Fibroblast of skin of right quadriceps (primary cell): ENCODE results near the gene ACOT8.
"Not testable (repeated sequence)": the region's sequence is repeated elsewhere in the genome, so short reads cannot be mapped to it uniquely, and the experiment has no call there.

ENCODE experiments used
- DNase-seq: peaks from one replicate; pipeline ENCODE4 v3.0.0-alpha.2; 2013

Gene ACOT8

DNA sequence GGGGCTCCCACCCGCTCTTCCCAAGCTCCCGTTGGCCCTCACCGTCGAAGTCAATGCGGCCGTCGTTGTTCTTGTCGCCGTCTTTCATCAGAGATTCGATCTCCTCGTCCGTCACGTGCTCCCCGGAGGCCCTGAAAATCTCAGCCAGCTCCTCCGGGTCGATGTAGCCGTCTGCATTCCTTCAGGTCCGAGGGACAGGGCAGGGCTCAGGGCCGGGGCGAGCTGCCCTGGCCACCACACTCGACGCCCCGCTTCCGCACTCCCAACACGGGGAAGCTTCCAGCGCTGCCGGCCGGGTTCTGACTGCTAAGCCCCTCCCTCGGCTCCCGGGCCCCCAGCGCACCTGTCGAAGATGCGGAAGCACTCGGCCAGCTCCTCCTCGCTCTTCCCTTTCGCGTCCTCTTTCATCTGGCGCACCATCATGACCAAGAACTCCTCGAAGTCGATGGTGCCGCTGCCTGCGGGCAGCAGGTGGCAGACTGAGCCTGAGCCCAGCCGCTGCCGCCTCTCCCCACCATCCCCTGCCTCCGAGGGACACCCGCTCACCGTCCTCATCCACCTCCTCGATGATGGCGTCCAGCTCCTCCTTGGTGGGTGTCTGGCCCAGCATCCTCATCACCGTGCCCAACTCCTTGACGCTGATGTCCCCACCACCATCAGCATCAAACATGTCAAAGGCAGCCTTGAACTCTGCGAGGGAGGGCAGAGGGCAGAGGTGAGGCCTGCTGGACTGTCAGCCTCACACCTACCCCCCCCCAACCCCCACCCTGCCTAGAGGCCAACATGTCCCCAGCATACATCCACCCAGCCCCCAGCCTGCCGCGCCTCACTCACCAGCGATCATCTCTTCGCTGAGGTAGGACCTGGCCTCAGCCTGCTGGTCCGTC is 33.0 kb downstream of the ACOT8 start:
- peak; percentile 42 for DNase-seq

DNA sequence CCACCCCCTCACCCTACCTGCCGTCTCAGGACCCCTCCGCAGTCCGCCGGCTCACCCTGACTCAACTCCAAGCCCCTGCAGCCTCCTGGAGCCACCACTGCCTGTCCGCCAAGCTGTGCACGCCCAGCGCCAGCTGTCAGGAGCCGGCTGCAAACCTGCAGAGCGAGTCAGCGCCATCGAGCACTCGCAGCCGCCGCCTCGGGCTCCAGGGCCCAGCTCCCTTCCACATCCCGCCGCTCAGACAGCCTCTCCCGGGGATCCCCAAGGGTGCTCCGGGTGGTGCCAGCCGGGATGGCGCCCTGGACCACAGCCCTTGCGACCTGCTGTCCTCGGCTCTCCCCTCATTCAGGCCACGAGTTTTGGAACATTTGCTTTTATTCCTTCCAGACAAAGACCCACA is 34.3 kb downstream of the ACOT8 start:
- no peak for DNase-seq

DNA sequence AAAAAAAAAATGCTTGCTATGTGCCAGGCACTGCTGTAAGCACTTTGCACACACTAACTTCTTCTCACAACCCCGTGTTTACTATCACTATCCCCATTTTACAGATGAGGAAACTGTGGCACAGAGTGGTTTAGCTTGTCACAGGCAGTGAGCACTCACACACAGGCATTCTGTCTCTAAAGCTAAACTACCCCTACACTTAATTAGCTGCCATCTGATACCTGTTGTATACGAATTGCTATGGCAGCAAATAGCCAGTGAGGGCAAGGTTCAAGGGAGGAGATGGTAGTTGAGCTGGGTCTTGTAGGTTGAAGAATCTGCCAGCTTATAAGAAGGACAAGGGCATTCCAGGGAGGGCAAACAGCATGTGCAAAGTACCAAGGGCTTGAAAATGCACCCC is 35.2 kb downstream of the ACOT8 start:
- no peak for DNase-seq

DNA sequence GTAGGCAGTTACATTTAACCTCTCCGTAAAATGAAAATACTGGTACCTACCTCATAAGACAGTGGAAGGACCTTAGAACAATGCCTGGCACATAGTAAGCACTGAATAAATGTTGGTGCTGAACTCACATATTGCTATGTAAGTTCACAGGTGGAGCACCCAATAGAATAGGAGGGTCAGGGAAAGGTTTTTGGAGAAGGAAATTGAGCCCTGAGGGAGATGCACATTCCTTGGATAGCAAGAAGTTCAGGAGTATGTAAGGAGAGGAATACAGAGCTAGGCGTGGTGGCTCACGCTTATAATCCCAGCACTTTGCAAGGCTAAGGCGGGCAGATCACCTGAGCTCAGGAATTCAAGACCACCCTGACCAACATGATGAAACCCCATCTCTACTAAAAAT is 37.7 kb downstream of the ACOT8 start:
- DNase-seq: no peak

DNA sequence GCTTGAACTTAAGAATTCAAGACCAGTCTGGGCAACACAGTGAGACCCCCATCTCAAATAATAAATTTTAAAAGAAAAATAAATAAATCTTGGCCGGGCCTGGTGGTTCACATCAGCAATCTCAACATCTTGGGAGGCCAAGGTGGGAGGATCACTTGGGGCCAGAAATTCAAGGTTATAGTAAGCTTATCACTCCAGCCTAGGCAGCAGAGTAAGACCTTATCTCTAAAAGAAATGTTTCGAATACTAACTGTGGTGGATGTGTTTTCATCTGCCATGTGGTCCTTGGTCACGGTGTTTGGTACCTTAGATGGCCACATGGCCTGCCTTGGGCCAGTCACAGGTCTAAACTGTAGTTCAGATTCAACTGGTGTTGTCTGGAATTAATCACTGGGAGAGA is 39.0 kb downstream of the ACOT8 start:
- DNase-seq: no peak

DNA sequence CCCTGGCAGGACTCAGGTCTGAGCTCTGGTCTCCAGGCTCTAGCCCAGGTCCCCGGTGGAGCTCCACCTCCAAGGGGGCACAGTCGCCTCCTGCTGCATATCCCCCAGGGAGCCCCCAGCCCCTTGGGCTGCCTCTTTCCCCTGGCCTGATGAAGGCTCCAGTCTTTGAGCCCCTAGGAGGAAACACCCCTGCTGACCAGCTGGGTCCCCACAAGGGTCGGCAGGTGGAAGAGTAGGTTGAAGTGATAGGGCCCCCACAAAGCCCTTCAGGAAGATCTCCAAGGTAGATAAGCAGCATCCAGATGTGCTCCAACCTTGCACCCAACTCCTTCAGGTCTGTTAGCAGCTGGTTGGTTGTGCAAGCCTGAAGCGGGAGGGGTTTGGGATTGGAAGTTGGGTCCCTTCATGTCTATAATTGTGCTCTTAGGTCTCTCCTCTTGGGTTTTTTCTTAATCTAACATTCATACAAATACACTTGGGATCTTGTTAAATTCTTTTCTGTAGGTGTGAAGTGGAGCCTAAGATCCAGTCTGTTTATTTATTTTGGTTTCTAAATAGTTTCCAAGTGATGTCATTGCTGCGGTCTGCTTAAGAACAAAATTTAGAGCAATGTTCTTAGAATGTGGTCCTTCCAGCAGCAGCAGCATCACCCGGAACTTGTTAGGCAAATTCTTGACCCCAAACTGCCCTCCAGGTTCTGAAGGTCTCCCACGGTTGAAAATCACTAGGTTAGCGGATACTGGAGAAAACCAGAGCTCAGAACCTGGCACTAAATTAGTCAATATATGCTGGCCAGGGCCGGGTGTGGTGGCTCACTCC is 39.6 kb downstream of the ACOT8 start:
- peak; percentile 78 for DNase-seq

- DNase-seq: no peak
These were observed 40.2 kb downstream of the ACOT8 start for GRCh38 chr20:45816951-45817350.

- no peak for DNase-seq
These were observed 42.9 kb downstream of the ACOT8 start for GRCh38 chr20:45814314-45814713.

DNA sequence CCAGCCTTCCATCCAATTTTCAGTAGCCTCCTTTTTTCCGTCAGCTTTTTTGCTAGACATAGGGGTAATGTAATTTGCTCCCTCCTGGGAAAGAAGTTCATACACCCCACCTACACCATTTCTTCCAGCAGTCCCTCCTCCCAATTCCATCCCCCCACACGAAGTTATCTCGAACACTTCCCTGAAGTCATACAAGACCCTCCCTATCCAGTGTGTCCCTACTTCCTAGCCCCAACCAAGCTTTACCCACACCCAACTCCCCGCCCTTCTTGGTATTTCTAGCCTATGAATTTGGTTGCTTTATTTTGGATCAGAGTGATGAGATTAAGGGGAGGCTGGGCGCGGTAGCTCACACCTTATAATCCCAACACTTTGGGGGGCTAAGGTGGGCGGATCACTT is 43.7 kb downstream of the ACOT8 start:
- no peak for DNase-seq

DNA sequence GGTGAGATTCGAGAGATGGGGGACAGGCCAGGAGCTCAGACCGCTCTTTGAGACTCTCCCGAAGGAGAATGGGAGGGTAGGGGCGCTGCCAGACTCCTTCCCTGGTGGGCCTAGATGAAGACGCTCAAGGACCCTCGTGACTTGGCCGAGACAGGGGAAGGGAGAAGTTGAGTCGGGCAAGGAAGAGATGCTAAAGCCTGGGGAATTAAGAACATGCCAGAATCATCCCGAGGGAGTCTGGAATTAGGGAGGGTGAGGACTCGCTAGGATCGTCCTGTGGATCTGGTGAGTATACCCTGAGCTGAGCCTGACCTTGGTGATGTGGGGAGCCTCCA is 44.2 kb downstream of the ACOT8 start:
- no peak for DNase-seq

GRCh38 chr20:45812157-45813005 is 44.8 kb downstream of the ACOT8 start, which contains the start of gene UBE2C:
UBE2C (plus strand) TSS chr20:45812644; CDS start chr20:45812696, 52 bp downstream.
- peak; percentile 100 for DNase-seq

- DNase-seq: no peak
These were observed 46.8 kb downstream of the ACOT8 start for GRCh38 chr20:45810191-45810970.

- no peak for DNase-seq
These were observed 55.3 kb downstream of the ACOT8 start for GRCh38 chr20:45801851-45802250.

GRCh38 chr20:45798935-45799642 is 58.1 kb downstream of the ACOT8 start:
- peak; percentile 37 for DNase-seq

DNA sequence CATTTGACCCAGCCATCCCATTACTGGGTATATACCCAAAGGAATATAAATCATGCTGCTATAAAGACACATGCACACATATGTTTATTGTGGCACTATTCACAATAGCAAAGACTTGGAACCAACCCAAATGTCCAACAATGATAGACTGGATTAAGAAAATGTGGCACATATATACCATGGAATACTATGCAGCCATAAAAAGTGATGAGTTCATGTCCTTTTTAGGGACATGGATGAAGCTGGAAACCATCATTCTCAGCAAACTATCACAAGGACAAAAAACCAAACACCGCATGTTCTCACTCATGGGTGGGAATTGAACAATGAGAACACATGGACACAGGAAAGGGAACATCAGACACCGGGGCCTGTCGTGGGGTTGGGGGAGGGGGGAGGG is 59.2 kb downstream of the ACOT8 start:
- DNase-seq: not testable (repeated sequence)

- not testable (repeated sequence) for DNase-seq
These were observed 59.7 kb downstream of the ACOT8 start for GRCh38 chr20:45797510-45797909.

DNA sequence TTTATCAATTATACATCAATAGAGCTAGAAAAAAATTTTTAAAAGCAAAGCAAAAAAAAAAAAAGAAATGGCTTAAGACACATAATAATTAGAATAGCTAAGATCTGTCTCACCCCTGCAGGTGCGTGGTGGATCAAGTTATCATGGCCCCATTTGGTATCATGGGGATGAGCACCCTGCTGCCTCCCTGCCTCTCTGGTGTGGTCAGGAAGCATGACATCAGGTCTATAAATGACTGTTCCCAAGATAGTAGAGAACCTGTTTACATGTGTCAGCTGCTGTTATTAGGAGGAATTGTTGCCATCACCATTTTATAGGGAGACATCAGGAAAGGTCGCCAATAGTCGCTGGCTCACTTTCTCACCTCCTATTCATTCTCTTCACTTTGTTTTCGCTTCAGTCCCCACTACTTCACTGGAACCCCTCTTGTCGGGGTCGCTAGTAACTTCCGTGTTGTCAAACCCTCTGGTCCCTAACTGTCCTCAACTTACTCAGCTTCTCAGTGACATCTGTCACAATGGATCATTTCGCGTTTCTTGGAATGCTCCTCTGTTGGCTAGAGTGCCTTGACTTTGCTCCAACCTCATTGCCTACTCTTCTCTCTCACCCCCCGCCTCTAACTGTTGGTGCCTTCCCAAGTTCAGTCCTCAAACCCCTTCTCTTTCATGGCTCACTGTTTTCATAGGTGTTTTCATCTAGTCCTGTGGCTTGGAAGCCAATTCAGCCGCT is 60.7 kb downstream of the ACOT8 start:
- DNase-seq: no peak

DNA sequence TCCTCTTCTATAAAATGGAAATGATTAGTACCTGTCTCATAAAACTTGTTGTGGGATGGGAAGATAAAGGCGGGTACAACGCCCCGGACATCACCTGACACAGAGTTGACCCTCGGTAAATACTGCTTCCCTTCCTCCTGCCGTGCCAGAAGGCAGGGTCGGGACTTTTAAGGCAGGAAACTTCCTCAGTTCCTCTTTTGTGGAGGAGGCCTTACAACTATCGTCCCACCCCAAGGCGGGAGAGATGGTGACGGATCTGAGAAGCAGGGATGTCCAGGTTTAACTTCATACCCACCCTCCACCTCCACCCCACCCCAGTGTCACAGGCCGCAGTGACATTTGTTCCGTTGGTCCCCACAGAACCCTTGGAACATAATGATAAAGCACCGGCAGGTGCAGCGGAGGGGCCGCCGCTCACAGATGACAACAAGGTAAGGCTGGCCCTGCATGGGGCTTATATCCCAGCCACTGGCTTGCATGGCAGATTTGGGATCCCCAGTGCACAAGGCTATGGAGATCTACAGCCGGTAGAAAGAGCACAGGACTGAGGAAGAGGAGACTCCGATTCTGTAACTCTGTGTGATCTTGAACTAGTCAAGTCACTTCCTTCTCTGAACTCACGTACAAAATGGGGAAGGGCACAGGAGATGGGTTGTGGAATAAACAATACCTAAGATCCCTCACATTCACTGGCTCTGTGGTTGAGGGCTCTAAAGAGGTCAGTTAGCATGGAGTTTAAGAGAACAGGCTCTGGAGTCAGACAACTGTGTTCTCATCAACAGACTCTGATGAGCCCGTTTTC is 64.7 kb downstream of the ACOT8 start:
- no peak for DNase-seq
